Measurements from ENCODE around the gene ATXN1. TPM values are rescaled to one million over a fixed set of nuclear protein-coding genes. Genes with fewer than 3 reads are reported as not detected.
A peak's percentile ranks its signal among the peaks of the same experiment; 100 is the strongest.

The ATXN1 gene
- total and polyA plus RNA-seq, 7 experiments from 2014 or later: 1.5 to 82.7 (median 42.4) TPM

GRCh38 chr6:16674801-16675392 lies 86.4 kb downstream of the ATXN1 start:
- Histone ChIP-seq H3K27me3 (ENCODE audit: control insufficient read depth in 2 of 2, insufficient read depth in 2 of 2, low read length in 2 of 2) (no peaks in the 10 kb centered on the region), H3K9me3 (ENCODE audit: control insufficient read depth in 2 of 3, low read length in 3 of 3) (no peaks in the 10 kb centered on the region), H3K27ac (ENCODE audit: low read depth, low read length) (no peak overlapping the region), H3K4me1 (ENCODE audit: control insufficient read depth in 2 of 2, insufficient read depth in 2 of 2, low read length in 2 of 2) (peaks cover 0 to 23% of the 10 kb centered on the region in 2 donors), H3K36me3 (ENCODE audit: control insufficient read depth in 2 of 3, insufficient read depth in 3 of 3, low read length in 3 of 3) (no peaks in the 10 kb centered on the region), H3K4me3 (ENCODE audit: low read length) (no peak overlapping the region)
- Mint-ChIP-seq H3K9me3 (peaks cover 0 to 8% (median 0%) of the 10 kb centered on the region in 11 donors), H3K27ac (no peak overlapping the region), H3K36me3 (peaks cover 0 to 23% (median 5%) of the 10 kb centered on the region in 5 donors), H3K27me3 (no peaks in the 10 kb centered on the region), H3K4me3 (no peak overlapping the region), H3K4me1 (peaks cover 9 to 55% (median 19%) of the 10 kb centered on the region in 7 donors)
- intact Hi-C loops (cut with micrococcal nuclease): no loop called here
- DNase-seq: no peak
- POLR2A ChIA-PET: no interaction called here
- no peak for ATAC-seq
- CTCF ChIA-PET: no interaction called here

- Histone ChIP-seq H3K36me3 (ENCODE audit: control insufficient read depth in 2 of 3, insufficient read depth in 3 of 3, low read length in 3 of 3) (no peaks in the 10 kb centered on the region), H3K27me3 (ENCODE audit: control insufficient read depth in 2 of 2, insufficient read depth in 2 of 2, low read length in 2 of 2) (no peaks in the 10 kb centered on the region), H3K4me1 (ENCODE audit: control insufficient read depth in 2 of 2, insufficient read depth in 2 of 2, low read length in 2 of 2) (peaks cover 0 to 34% of the 10 kb centered on the region in 2 donors), H3K27ac (ENCODE audit: low read depth, low read length) (no peak overlapping the region), H3K4me3 (ENCODE audit: low read length) (no peak overlapping the region), H3K9me3 (ENCODE audit: control insufficient read depth in 2 of 3, low read length in 3 of 3) (no peaks in the 10 kb centered on the region)
- ATAC-seq (no peak), DNase-seq (no peak)
- peaks cover 17 to 60% (median 29%) of the 10 kb centered on the region in 7 donors for H3K4me1 Mint-ChIP-seq
- CTCF ChIA-PET: no interaction called here
- intact Hi-C loops (cut with micrococcal nuclease): no loop called here
- no peaks in the 10 kb centered on the region for H3K27me3 Mint-ChIP-seq
- no peak overlapping the region for H3K27ac Mint-ChIP-seq
- no peak overlapping the region for H3K4me3 Mint-ChIP-seq
- POLR2A ChIA-PET: no interaction called here
- H3K9me3 Mint-ChIP-seq: peaks cover 0 to 3% (median 0%) of the 10 kb centered on the region in 11 donors
- peaks cover 4 to 21% (median 8%) of the 10 kb centered on the region in 5 donors for H3K36me3 Mint-ChIP-seq
Observed at GRCh38 chr6:16673011-16673797, 88.1 kb downstream of the ATXN1 start.

GRCh38 chr6:16671302-16672289 lies 89.7 kb downstream of the ATXN1 start:
- Histone ChIP-seq H3K4me1 (ENCODE audit: control insufficient read depth in 2 of 2, insufficient read depth in 2 of 2, low read length in 2 of 2) (peaks cover 0 to 34% of the 10 kb centered on the region in 2 donors), H3K9me3 (ENCODE audit: control insufficient read depth in 2 of 3, low read length in 3 of 3) (no peaks in the 10 kb centered on the region), H3K36me3 (ENCODE audit: control insufficient read depth in 2 of 3, insufficient read depth in 3 of 3, low read length in 3 of 3) (no peaks in the 10 kb centered on the region), H3K27me3 (ENCODE audit: control insufficient read depth in 2 of 2, insufficient read depth in 2 of 2, low read length in 2 of 2) (no peaks in the 10 kb centered on the region), H3K27ac (ENCODE audit: low read depth, low read length) (no peak overlapping the region), H3K4me3 (ENCODE audit: low read length) (no peak overlapping the region)
- peaks cover 4 to 29% (median 15%) of the 10 kb centered on the region in 5 donors for H3K36me3 Mint-ChIP-seq
- ATAC-seq: no peak
- no peaks in the 10 kb centered on the region for H3K27me3 Mint-ChIP-seq
- POLR2A ChIA-PET: no interaction called here
- H3K4me3 Mint-ChIP-seq: no peak overlapping the region
- no peak for DNase-seq
- intact Hi-C loops (cut with micrococcal nuclease): no loop called here
- peaks cover 0 to 3% (median 0%) of the 10 kb centered on the region in 11 donors for H3K9me3 Mint-ChIP-seq
- peak overlapping the region in 2 of 9 donors; percentile 68 to 81 for H3K27ac Mint-ChIP-seq
- CTCF ChIA-PET: interaction anchor here (0.8 kb wide), 1 partner anchor 43 kb away, joined by 3 read pairs; no protein-coding TSS in a partner anchor
- peaks cover 17 to 66% (median 28%) of the 10 kb centered on the region in 7 donors for H3K4me1 Mint-ChIP-seq

- ChIA-PET POLR2A (no interaction called here), CTCF (no interaction called here)
- Histone ChIP-seq H3K27ac (ENCODE audit: low read depth, low read length) (no peak overlapping the region), H3K4me1 (ENCODE audit: control insufficient read depth in 2 of 2, insufficient read depth in 2 of 2, low read length in 2 of 2) (peaks cover 0 to 34% of the 10 kb centered on the region in 2 donors), H3K27me3 (ENCODE audit: control insufficient read depth in 2 of 2, insufficient read depth in 2 of 2, low read length in 2 of 2) (no peaks in the 10 kb centered on the region), H3K4me3 (ENCODE audit: low read length) (no peak overlapping the region), H3K9me3 (ENCODE audit: control insufficient read depth in 2 of 3, low read length in 3 of 3) (no peaks in the 10 kb centered on the region), H3K36me3 (ENCODE audit: control insufficient read depth in 2 of 3, insufficient read depth in 3 of 3, low read length in 3 of 3) (no peaks in the 10 kb centered on the region)
- peaks cover 17 to 63% (median 28%) of the 10 kb centered on the region in 7 donors for H3K4me1 Mint-ChIP-seq
- DNase-seq (no peak), ATAC-seq (no peak)
- H3K27ac Mint-ChIP-seq: peak overlapping the region in 2 of 9 donors; percentile 25 to 90
- peaks cover 4 to 37% (median 15%) of the 10 kb centered on the region in 5 donors for H3K36me3 Mint-ChIP-seq
- peaks cover 0 to 3% (median 0%) of the 10 kb centered on the region in 11 donors for H3K9me3 Mint-ChIP-seq
- peak overlapping the region in 1 of 10 donors; percentile 74 for H3K4me3 Mint-ChIP-seq
- intact Hi-C loops (cut with micrococcal nuclease): no loop called here
- H3K27me3 Mint-ChIP-seq: no peaks in the 10 kb centered on the region
Observed at GRCh38 chr6:16670617-16671051, 90.6 kb downstream of the ATXN1 start.

GRCh38 chr6:16670183-16670582 lies 91.1 kb downstream of the ATXN1 start:
- H3K36me3 ChIP-seq (ENCODE audit: control insufficient read depth in 2 of 3, insufficient read depth in 3 of 3, low read length in 3 of 3): no peaks in the 10 kb centered on the region
- POLR2A ChIA-PET: no interaction called here
- no peaks in the 10 kb centered on the region for H3K9me3 ChIP-seq (ENCODE audit: control insufficient read depth in 2 of 3, low read length in 3 of 3)
- peaks cover 0 to 3% (median 0%) of the 10 kb centered on the region in 11 donors for H3K9me3 Mint-ChIP-seq
- peak; percentile 51 for ATAC-seq
- peaks cover 0 to 34% of the 10 kb centered on the region in 2 donors for H3K4me1 ChIP-seq (ENCODE audit: control insufficient read depth in 2 of 2, insufficient read depth in 2 of 2, low read length in 2 of 2)
- no peaks in the 10 kb centered on the region for H3K27me3 Mint-ChIP-seq
- intact Hi-C loops (cut with micrococcal nuclease): no loop called here
- CTCF ChIA-PET: no interaction called here
- no peaks in the 10 kb centered on the region for H3K27me3 ChIP-seq (ENCODE audit: control insufficient read depth in 2 of 2, insufficient read depth in 2 of 2, low read length in 2 of 2)
- H3K4me3 ChIP-seq (ENCODE audit: low read length): no peak overlapping the region
- peaks cover 4 to 38% (median 15%) of the 10 kb centered on the region in 5 donors for H3K36me3 Mint-ChIP-seq
- H3K4me3 Mint-ChIP-seq: peak overlapping the region in 1 of 10 donors; percentile 74
- no peak overlapping the region for H3K27ac ChIP-seq (ENCODE audit: low read depth, low read length)
- peaks cover 17 to 60% (median 28%) of the 10 kb centered on the region in 7 donors for H3K4me1 Mint-ChIP-seq
- DNase-seq: no peak
- H3K27ac Mint-ChIP-seq: peak overlapping the region in 3 of 9 donors; percentile 7 to 90 (median 25)

- peaks cover 0 to 4% (median 0%) of the 10 kb centered on the region in 11 donors for H3K9me3 Mint-ChIP-seq
- Histone ChIP-seq H3K27ac (ENCODE audit: low read depth, low read length) (no peak overlapping the region), H3K4me3 (ENCODE audit: low read length) (no peak overlapping the region), H3K27me3 (ENCODE audit: control insufficient read depth in 2 of 2, insufficient read depth in 2 of 2, low read length in 2 of 2) (no peaks in the 10 kb centered on the region), H3K36me3 (ENCODE audit: control insufficient read depth in 2 of 3, insufficient read depth in 3 of 3, low read length in 3 of 3) (no peaks in the 10 kb centered on the region), H3K4me1 (ENCODE audit: control insufficient read depth in 2 of 2, insufficient read depth in 2 of 2, low read length in 2 of 2) (peaks cover 0 to 31% of the 10 kb centered on the region in 2 donors), H3K9me3 (ENCODE audit: control insufficient read depth in 2 of 3, low read length in 3 of 3) (no peaks in the 10 kb centered on the region)
- peak overlapping the region in 1 of 10 donors; percentile 80 for H3K4me3 Mint-ChIP-seq
- DNase-seq (peak in 1 of 9 donors; percentile 69), ATAC-seq (peak; percentile 67)
- peaks cover 17 to 52% (median 28%) of the 10 kb centered on the region in 7 donors for H3K4me1 Mint-ChIP-seq
- H3K27ac Mint-ChIP-seq: peak overlapping the region in 2 of 9 donors; percentile 43 to 90
- POLR2A ChIA-PET: no interaction called here
- intact Hi-C loops (cut with micrococcal nuclease): loop anchor here in 1 of 2 donors (1.0 to 2.0 kb wide), 4 partner anchors 11 to 186 kb away; no protein-coding TSS in a partner anchor
- CTCF ChIA-PET: interaction anchor here (0.7 kb wide), 1 partner anchor 52 kb away, joined by 3 read pairs; no protein-coding TSS in a partner anchor
- no peaks in the 10 kb centered on the region for H3K27me3 Mint-ChIP-seq
- peaks cover 4 to 42% (median 19%) of the 10 kb centered on the region in 5 donors for H3K36me3 Mint-ChIP-seq
Observed at GRCh38 chr6:16669227-16669626, 92.0 kb downstream of the ATXN1 start.
